ENCODE data around the gene HBG2. TPM values are rescaled to one million over a fixed set of nuclear protein-coding genes. Genes with fewer than 3 reads are reported as not detected.
A peak's percentile ranks its signal among the peaks of the same experiment; 100 is the strongest.

HBG2 gene
- total and polyA plus RNA-seq, 9 of the 15 experiments (the other 6 are each of a cell fraction or from before 2014, with no cell fraction given): 1,626 to 58,619 (median 10,515) TPM

DNA sequence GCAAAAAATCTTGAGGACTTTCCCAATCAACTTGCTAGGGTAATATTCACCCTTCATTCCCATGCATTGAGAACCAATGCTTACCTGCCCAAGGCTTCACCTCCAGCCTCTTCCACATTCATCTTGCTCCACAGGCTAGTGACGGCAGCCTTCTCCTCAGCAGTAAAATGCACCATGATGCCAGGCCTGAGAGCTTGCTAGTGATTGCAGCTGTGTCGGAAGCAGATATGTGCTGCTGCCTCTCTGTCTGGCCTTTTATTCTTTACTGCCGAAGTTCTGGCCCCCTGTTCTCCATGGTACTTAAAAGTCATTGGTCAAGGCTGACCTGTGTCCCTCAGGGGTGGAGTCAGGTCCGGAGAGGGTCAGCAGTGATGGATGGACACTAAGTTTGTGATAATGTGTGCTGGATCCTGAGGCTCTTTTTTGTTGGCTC lies 15.2 kb upstream of the HBG2 start, which contains the start of gene HBE1 (continued):
- TF ChIP-seq NR2C2 (CRISPR knock-in tag; IDR thresholded peaks at IDR 0.05) (no peak), NR2C2 (tag; IDR thresholded peaks at IDR 0.05) (peak; percentile 82; the same call in 1 of the 2 replicates), GTF2F1 (IDR thresholded peaks at IDR 0.05; ENCODE audit: low read depth, low read length) (0 out of 2 replicates have a peak, but pooled peaks have one; percentile 7), RCOR1 (IDR thresholded peaks at IDR 0.05; ENCODE audit: borderline replicate concordance in 1 of 2, low read depth in 2 of 2, low read length in 2 of 2) (peak in 1 of 2 experiments; percentile 49; a peak in 1 of 4 replicates), SMAD1 (IDR thresholded peaks at IDR 0.05; ENCODE audit: low read depth, low read length, partially characterized antibody) (peak; percentile 51), NR4A1 (CRISPR knock-in tag; IDR thresholded peaks at IDR 0.05) (no peak), NR4A1 (tag; IDR thresholded peaks at IDR 0.05) (peak; percentile 67), TAF1 (IDR thresholded peaks at IDR 0.05; ENCODE audit: control insufficient read depth, extremely low read depth, insufficient read depth, low read length, severe bottlenecking) (peak; percentile 54), POLR2G (IDR thresholded peaks at IDR 0.05; ENCODE audit: low read depth, low read length) (peak; percentile 69), TAF7 (tag; IDR thresholded peaks at IDR 0.05) (peak; percentile 54; the same call in 1 of the 2 replicates), TGIF2 (CRISPR knock-in tag; IDR thresholded peaks at IDR 0.05) (no peak), ZBTB1 (CRISPR knock-in tag; IDR thresholded peaks at IDR 0.05; ENCODE audit: borderline replicate concordance, low read depth) (no peak), TBP (optimal IDR thresholded peaks at IDR 0.05; ENCODE audit: low read depth, low read length) (peak; percentile 94), POLR2A (conservative IDR thresholded peaks at IDR 0.05) (peak; percentile 98), HDAC1 (IDR thresholded peaks at IDR 0.05) (peak in 1 of 2 experiments; percentile 60; a peak in 1 of 4 replicates), CREB1 (IDR thresholded peaks at IDR 0.05) (no peak), CREB1 (CRISPR knock-in tag; IDR thresholded peaks at IDR 0.05) (peak; percentile 7; the same call in 1 of the 2 replicates)
